IMR-90 (cell line): ENCODE data around the gene RNF6.

Source experiments
- POLR2A ChIP-seq: IDR thresholded peaks from 2 replicates; pipeline ENCODE4 v1.6.1; 2012; ENCODE audit warnings: mild to moderate bottlenecking, low read depth, low read length
- RAD21 ChIP-seq: IDR thresholded peaks from 2 replicates; pipeline ENCODE4 v1.6.1; 2012; ENCODE audit warnings: low read length, improper control_type of control experiment
- RCOR1 ChIP-seq: IDR thresholded peaks from 2 replicates; pipeline ENCODE4 v1.6.1; 2012; ENCODE audit warnings: mild to moderate bottlenecking, low read length, improper control_type of control experiment; ENCODE audit not compliant: insufficient replicate concordance
- TF ChIP-seq, protein P1 (sequence below): conservative IDR thresholded peaks from 2 replicates; pipeline ENCODE4 v1.5.1; 2012; ENCODE audit warnings: mild to moderate bottlenecking, low read depth, low read length, improper control_type of control experiment
- TF ChIP-seq, protein P2 (sequence below): fragments of 150-350 bp; IDR thresholded peaks from 2 replicates; pipeline ENCODE4 v1.6.1; 2017; ENCODE audit warnings: mild to moderate bottlenecking, antibody characterized with exemption, low read length, low read depth

DNA sequence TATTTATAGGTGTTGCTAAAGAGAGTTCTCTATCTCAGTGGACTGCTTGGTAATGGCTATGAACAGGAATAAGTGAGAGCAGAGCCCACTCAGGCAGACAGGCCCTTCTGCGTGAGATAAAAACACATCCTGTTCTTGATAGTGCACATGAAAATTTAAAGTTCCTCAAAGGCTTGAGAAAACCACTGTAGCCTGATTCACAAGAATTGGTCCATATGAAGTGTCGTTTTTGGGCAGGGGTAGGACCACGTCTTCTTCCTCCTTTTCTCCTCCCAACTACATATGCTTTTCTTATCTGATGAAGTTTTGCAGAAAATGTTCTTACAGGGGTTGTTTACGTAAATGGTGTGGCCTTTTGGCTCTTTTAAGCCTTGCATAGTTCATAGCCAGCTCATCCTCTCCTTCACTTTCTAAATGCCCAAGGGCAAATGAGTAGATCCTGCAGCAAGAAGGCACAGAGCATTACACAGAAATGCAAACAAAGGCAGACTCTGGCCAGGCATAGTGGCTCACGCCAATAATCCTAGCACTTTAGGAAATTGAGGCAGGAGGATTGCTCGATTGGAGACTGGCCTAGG is 53.8 kb downstream of the RNF6 start:
- TF ChIP-seq, protein P1, sequence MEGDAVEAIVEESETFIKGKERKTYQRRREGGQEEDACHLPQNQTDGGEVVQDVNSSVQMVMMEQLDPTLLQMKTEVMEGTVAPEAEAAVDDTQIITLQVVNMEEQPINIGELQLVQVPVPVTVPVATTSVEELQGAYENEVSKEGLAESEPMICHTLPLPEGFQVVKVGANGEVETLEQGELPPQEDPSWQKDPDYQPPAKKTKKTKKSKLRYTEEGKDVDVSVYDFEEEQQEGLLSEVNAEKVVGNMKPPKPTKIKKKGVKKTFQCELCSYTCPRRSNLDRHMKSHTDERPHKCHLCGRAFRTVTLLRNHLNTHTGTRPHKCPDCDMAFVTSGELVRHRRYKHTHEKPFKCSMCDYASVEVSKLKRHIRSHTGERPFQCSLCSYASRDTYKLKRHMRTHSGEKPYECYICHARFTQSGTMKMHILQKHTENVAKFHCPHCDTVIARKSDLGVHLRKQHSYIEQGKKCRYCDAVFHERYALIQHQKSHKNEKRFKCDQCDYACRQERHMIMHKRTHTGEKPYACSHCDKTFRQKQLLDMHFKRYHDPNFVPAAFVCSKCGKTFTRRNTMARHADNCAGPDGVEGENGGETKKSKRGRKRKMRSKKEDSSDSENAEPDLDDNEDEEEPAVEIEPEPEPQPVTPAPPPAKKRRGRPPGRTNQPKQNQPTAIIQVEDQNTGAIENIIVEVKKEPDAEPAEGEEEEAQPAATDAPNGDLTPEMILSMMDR: no peak
- TF ChIP-seq POLR2A (no peak), RCOR1 (no peak), RAD21 (no peak)
- TF ChIP-seq, protein P2, sequence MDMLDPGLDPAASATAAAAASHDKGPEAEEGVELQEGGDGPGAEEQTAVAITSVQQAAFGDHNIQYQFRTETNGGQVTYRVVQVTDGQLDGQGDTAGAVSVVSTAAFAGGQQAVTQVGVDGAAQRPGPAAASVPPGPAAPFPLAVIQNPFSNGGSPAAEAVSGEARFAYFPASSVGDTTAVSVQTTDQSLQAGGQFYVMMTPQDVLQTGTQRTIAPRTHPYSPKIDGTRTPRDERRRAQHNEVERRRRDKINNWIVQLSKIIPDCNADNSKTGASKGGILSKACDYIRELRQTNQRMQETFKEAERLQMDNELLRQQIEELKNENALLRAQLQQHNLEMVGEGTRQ: no peak
